KOPT-K1 (cell line): ENCODE data around the gene C4orf17.

Experiments
- H3K27ac ChIP-seq: fragments of 200-600 bp; sonication (generic); 2 replicates; pipeline ENCODE4 v1.5.1; 2016; ENCODE audit warnings: antibody characterized with exemption, mild to moderate bottlenecking, low read depth, low read length; ENCODE audit not compliant: poor library complexity, severe bottlenecking
- H3K36me3 ChIP-seq: fragments of 200-600 bp; sonication (generic); 2 replicates; pipeline ENCODE4 v1.5.1; 2017; ENCODE audit warnings: antibody characterized with exemption, mild to moderate bottlenecking, low read length, moderate library complexity; ENCODE audit not compliant: insufficient read depth
- H3K9me3 ChIP-seq: fragments of 200-600 bp; sonication (generic); 2 replicates; pipeline ENCODE4 v1.5.1; 2017; ENCODE audit warnings: antibody characterized with exemption, low read length, mild to moderate bottlenecking; ENCODE audit not compliant: insufficient read depth, poor library complexity, severe bottlenecking

C4orf17 gene

GRCh38 chr4:99573735-99574368 lies 63.0 kb downstream of the C4orf17 start:
- no peaks in the 10 kb centered on the region for H3K36me3 ChIP-seq
- H3K27ac ChIP-seq: no peak overlapping the region
- no peaks in the 10 kb centered on the region for H3K9me3 ChIP-seq

- Histone ChIP-seq H3K27ac (no peak within 1 kb of the TSS), H3K9me3 (no peaks in the 10 kb centered on the region), H3K36me3 (no peaks in the 10 kb centered on the region)
These were observed 63.9 kb downstream of the C4orf17 start, which contains the start of gene MTTP for GRCh38 chr4:99574530-99575324. Gene MTTP (plus strand): TSS chr4:99574824. CDS start chr4:99574910, 86 bp downstream.

- Histone ChIP-seq H3K27ac (no peak overlapping the region), H3K9me3 (no peaks in the 10 kb centered on the region)
These were observed 67.9 kb downstream of the C4orf17 start for GRCh38 chr4:99578714-99579113.

GRCh38 chr4:99585516-99585915 lies 74.7 kb downstream of the C4orf17 start:
- no peak overlapping the region for H3K27ac ChIP-seq
- no peaks in the 10 kb centered on the region for H3K9me3 ChIP-seq
- H3K36me3 ChIP-seq: no peaks in the 10 kb centered on the region

More at GRCh38 chr4:99578714-99579113, 67.9 kb downstream of the C4orf17 start:
- no peaks in the 10 kb centered on the region for H3K36me3 ChIP-seq

GRCh38 chr4:99586322-99586721 lies 75.5 kb downstream of the C4orf17 start:
- Histone ChIP-seq H3K36me3 (no peaks in the 10 kb centered on the region), H3K27ac (no peak overlapping the region), H3K9me3 (no peaks in the 10 kb centered on the region)

- Histone ChIP-seq H3K9me3 (no peaks in the 10 kb centered on the region), H3K27ac (no peak overlapping the region), H3K36me3 (no peaks in the 10 kb centered on the region)
These were observed 76.0 kb downstream of the C4orf17 start for GRCh38 chr4:99586797-99587196.

GRCh38 chr4:99587309-99587708 lies 76.5 kb downstream of the C4orf17 start:
- Histone ChIP-seq H3K36me3 (no peaks in the 10 kb centered on the region), H3K27ac (no peak overlapping the region), H3K9me3 (no peaks in the 10 kb centered on the region)

- Histone ChIP-seq H3K27ac (no peak overlapping the region), H3K9me3 (no peaks in the 10 kb centered on the region), H3K36me3 (no peaks in the 10 kb centered on the region)
These were observed 77.0 kb downstream of the C4orf17 start for GRCh38 chr4:99587803-99588202.

- Histone ChIP-seq H3K9me3 (no peaks in the 10 kb centered on the region), H3K36me3 (no peaks in the 10 kb centered on the region), H3K27ac (no peak overlapping the region)
These were observed 80.9 kb downstream of the C4orf17 start for GRCh38 chr4:99591757-99592156.
